SKM-1 (cell line): Measurements from ENCODE around the gene USP34.
"Not testable (repeated sequence)": the region's sequence is repeated elsewhere in the genome, so short reads cannot be mapped to it uniquely, and the experiment has no call there.

Experiments used
- DNase-seq: peaks from one replicate; lab custom pipeline; 2025; ENCODE audit not compliant: unreplicated experiment; lab: John Stamatoyannopoulos, UW

Gene USP34

DNA sequence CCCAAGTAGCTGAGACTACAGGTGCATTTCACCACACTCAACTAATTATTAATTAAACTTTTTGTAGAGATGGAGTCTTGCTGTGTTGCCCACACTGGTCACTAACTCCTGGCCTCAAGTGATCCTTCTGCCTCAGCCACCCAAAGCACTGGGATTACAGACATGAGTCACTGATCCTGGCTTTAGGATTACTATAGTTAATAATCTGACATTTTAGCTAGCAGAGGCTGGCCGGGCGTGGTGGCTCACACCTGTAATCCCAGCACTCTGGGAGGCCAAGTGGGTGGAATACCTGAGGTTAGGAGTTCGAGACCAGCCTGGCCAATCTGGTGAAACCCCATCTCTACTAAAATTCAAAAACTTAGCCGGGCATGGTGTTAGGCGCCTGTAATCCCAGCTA lies 39.5 kb downstream of the USP34 start:
- DNase-seq, result no peak

DNA sequence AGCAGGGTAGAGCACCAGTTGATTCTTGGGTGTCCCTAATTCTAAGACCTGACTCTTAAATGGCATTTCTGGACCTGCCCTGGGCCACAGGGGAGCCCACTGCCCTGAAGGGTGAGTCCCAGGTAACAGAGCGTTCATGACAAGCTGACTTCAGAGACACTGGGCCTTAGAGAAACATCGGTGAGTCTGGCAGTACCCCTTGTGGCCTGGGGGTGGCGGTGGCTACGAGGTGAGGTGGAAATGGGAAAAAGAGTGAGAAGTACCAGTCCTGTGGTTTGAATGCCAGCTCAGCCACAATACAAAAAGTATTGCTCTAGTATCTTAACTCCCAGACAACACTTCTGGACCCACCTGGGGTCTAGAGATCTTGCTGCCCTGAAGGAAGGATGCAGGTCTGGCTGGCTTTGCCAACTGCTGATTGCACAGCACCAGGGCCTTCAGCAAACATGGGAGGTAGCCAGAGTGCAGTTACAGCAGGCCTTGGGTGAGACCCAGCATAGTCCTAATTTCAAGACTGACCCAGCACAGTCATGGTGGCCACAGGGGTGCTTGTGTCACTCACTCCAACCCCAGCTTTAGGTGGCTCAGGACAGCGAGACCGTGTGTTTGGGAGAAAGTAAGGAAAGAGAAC lies 44.5 kb downstream of the USP34 start:
- peak; percentile 64 for DNase-seq

DNA sequence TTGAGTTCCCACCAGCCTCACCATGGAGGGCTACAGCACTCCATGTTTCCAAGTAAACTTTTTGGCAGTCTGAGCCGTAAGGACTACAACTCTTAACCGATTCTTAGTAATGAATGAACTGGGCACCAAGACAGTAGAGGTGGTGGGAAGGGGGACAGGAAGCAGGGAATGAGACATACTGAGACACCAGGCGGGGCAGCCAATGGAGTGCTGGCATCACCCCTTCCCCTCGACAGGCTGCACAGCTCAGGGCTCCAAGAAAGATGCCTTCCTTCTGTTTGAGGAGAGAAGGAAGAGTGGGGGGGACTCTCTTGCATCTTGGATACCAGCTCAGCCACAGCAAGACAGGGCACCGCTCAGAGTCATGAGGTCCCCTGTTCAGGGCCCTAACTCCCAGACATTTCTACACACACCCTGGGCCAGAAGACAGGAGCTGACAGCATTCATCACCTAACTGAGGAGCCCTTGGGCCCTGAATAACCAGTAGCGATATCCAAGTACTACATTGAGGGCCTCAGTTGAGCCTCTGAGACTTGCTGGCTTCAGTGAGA lies 45.2 kb downstream of the USP34 start:
- no peak for DNase-seq

DNA sequence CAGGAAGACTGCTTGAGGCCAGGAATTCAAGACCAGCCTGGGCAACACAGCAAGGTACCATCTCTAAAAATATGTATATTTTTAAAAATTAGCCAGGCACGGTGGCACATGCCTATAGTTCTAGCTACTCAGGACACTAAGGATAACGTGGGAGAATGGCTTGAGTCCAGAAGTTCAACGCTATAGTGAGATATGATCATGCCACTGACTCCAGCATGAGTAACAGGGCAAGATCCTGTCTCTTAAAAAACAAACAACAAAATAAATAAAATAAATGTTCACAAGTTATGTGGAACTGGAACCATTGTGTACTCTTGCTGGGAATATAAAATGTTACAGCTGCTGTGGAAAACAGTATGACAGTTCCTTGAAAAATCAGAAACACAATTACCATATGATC lies 47.2 kb downstream of the USP34 start:
- no peak for DNase-seq

DNA sequence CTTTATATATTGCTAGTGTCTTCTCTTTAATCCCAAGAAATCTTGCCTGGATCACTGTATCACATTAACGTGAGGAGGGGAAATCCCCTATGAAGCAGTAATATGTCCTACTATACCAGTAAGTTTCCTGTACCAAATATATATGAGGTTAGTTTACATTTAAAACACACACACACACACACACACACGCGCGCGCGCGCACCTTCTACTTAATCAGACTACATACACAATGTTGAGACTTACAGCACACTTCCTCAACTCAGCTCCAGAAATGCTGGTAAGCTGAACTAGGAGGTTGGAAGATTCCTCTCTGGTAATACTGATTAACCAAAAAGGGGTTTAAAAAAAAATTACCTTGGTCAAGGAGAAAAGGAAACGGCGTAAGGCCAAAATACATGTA lies 49.3 kb downstream of the USP34 start:
- no peak for DNase-seq

DNA sequence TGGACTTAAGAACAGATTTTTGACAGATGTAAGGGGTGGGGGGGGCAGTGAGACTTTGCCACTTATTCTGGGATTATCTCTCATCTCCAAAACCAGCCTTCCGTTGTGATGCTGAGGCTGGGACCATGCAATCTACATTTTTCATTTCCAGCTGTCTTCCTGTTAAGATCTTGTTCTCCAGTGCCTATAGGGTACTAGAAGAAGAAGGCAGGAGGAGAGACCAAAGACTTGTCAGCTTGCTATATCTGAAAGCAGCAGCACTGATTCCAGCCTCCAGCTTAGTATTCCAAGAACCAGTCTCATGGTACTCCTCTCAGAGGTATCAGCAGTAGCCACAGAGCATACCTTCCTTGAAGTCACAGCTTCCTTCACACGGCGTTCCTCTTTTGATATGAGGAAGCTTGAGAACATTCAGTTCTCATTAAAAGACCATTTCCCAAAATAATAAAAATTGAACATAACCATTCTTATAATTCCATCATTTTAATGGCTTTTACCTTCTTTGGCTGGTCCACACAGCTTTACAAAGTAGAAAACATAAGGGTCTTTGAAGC lies 49.8 kb downstream of the USP34 start:
- no peak for DNase-seq

DNA sequence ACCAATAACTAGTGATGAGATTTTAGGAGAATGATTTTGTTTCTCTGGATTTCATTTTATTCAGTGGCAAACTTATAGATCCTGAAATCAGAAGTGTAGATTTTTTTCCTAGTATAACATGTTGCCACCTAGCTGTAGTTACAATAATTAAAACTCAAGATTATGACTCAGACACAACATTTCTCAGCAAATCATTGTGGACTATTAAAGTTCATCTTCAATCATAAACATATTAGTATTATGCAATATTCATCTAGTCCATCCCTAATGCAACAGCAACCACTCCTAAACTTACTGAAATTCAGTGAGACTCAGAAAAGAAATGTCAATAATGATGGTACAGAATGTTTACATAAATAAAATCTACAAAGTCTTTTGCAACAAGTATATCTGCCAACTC lies 51.3 kb downstream of the USP34 start:
- DNase-seq, result no peak

DNA sequence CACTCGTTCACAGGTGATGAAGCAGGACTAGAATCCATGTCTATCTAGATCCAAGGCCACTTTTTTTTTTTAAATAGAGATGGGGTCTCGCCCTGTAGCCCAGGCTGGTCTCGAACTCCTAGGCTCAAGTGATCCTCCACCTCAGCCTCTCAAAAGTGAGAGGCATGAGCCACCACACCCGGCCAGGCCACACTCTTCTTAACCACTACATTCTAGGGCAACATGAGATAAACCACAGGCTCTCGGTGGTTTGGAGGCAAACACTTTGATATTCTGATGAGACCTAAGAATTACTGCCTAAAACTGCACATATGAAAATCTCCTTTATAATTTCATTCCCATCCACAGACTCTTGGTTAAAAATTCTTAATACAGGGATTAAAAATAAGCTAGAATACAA lies 51.8 kb downstream of the USP34 start:
- no peak for DNase-seq

DNA sequence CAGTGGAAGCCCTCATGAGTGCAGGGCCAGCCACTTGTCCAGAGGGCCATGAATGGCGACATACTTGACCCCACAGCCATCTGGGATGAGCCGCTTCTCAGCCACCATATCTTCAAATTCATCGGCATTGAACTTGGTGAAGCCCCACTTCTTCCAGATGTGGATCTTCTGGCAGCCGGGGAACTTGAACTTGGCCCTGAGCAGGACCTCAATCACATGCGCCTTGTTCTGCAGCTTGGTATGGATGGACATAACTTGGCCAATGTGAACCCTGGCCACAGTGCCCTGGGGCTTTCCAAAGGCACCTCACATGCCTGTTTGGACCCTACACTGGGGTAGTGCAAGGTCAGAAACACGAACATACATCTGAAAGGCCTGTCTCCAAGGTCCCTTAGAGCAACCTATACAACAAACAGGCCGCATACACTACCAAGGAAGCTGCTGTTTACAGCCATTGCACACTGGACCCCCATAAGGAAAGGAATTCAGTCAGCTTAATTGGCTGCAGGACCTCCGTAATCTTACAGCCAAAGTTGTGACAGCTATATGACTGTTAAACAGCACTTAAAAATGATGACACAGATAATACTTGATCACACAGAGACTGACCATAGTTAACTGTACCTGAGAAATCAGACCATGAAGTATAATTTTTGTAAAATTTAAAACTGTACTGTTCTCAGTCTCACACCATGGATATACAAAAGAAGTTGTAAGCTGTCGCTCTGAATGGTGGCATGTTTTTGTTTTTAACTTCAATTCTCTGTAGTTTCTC lies 53.8 kb downstream of the USP34 start:
- no peak for DNase-seq

DNA sequence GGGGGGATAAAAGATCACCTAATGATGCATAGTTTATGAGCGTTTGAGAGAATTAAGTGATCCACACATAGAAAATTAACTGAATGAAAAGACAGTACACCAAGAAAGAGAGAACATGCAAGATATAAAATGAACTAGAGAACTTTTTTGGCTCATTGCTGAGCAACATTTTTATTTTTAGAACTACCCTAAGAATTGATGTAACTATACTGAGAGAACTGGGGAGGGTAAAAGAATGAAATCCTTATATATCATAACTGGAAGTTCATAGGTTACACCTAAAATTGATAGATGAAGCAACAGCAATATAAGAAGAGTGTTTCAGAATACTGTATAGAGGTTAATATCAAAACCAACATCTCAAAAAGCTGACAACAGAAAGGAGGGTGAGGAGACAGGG lies 55.6 kb downstream of the USP34 start:
- DNase-seq, result no peak

DNA sequence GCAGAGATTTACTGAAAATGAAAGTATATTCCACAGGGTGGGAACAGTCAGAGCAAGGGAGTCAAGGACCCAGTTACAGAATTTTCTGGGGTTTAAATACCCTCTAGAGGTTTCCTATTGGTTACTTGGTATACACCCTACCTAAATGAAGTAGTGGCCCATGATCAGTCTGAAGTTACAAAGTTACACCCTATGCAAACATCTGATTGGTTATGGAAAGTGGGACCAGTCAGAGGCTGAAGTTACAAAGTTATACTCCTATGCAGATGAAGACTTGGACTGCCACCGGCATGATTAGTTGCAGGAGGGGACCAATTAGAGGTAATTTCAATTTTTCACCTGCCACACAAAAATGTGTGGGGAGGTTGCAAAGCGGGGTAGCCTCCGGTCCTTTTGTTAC lies 56.2 kb downstream of the USP34 start:
- DNase-seq, result no peak

DNA sequence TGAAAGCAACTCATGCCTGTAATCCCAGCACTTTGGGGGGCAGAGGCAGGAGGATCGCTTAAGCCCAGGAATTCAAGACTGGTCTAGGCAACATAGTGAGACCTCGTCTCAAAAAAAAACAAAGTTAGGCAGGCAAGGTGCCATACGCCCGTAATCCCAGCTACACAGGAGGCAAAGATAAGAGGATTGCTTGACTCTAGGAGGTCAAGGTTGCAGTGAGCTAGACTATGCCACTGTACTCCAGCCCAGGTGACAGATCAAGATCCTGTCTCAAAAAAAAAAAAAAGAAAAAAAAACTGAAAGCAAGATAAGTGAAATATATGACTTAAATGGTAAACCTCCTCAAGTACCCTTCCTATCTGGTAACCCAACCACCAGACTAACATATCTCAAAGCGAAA lies 59.8 kb downstream of the USP34 start:
- DNase-seq, result no peak

DNA sequence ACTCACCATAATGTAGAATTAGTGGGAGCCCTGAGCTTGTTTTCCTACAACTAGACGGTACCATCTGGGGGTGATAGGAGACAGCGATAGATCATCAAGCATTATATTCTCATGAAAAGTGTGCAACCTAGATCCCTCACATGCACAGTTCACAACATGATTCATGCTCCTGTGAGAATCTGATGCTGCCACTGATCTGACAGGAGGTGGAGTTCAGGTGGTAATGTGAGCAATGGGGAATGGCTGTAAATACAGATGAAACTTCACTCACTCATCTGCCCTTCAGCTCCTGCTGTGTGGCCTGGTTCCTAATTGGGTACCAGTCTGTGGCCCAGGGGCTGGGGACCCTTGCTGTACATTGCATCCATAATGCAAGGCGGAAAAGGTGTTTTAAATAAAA lies 60.7 kb downstream of the USP34 start:
- DNase-seq, result no peak

DNA sequence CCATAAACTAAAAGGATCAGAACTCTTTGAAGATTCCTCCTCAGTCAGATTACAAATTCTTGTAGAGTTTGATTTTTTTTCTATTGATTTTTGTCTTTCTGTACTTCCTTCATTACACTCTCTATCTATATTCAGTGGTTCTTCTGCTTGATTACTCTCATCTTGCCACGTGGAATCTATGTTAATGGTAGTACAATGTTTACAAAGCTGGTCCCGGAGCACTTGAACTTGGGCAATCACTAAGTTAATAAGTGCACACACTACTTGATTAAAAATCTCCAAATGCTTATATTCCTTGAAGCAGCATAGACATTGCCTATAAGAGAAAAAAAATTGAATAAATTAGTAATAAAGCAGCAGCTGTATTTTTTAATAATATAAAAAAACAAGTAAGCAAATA lies 65.1 kb downstream of the USP34 start:
- no peak for DNase-seq

DNA sequence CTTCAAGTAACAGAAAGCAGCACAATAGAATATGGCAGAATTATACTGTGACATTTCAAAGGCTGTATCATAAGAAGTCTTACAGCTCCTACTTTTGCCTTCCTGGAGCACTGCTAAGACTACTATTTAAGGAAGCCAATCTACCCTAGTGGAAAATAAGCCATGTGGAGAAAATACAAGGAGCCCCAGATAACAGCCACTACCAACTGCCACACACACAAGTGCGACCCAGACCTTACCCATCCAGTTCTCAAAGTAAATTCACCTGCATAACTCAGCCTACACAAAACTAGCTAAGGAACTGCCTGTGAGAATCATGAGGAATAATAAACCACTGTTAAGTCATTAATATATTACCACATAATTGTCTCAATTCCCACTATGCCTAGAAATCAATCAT lies 66.4 kb downstream of the USP34 start:
- no peak for DNase-seq

DNA sequence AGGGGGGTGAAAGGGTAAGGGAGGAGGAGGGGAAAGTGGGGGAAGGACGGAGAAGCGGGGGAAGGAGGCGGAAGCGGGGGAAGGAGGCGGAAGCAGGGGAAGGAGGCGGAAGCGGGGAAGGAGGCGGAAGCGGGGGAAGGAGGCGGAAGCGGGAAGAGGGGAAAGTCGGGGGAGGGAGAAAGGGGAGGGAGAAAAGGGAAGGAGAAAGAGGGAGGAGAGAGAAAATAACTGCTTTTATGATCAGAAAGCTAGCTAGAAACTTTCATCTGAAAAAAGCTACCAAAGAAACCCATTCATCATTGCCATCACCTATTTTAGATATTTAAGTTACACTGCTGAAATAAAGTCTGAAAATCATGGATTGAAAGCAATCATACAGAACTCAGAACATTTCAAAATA lies 72.5 kb downstream of the USP34 start:
- no peak for DNase-seq

DNA sequence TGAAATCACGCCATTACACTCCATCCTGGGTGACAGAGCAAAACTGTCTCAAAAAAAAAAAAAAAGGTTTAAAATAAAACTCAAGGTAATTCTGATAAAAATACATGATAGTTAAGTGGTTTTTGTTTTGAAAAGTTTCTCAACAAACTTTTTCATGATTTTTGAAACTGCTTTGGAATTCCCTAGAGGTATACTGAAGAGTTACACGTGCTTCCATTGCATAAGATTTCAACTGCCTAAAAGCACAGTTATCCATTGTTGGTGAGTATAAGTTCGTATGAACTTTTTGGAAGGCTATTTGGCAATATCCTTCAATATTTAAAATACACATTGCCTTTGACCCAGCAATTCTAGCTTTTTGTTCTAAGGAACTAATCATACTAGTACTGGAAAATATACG lies 74.9 kb downstream of the USP34 start:
- DNase-seq, result no peak

DNA sequence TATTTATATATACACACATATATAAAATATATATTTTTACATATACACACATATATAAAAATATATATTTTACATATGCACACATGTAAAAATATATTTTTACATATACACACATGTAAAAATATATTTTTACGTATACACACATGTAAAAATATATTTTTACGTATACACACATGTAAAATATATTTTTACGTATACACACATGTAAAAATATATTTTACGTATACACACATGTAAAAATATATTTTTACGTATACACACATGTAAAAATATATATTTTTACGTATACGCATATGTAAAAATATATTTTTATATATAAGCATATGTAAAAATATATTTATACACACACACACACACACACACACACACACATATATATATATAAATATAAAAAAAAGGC lies 83.3 kb downstream of the USP34 start:
- DNase-seq, result not testable (repeated sequence)

DNA sequence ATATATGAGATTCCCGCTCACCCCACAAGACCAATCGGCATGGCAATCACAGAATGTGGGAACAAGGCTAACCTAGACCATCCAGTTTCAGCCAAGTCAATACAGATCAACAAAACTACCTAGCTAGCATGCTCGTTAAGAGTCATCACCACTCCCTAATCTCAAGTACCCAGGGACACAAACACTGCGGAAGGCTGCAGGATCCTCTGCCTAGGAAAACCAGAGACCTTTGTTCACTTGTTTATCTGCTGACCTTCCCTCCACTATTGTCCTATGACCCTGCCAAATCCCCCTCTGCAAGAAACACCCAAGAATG lies 90.0 kb downstream of the USP34 start:
- DNase-seq, result not testable (repeated sequence)

DNA sequence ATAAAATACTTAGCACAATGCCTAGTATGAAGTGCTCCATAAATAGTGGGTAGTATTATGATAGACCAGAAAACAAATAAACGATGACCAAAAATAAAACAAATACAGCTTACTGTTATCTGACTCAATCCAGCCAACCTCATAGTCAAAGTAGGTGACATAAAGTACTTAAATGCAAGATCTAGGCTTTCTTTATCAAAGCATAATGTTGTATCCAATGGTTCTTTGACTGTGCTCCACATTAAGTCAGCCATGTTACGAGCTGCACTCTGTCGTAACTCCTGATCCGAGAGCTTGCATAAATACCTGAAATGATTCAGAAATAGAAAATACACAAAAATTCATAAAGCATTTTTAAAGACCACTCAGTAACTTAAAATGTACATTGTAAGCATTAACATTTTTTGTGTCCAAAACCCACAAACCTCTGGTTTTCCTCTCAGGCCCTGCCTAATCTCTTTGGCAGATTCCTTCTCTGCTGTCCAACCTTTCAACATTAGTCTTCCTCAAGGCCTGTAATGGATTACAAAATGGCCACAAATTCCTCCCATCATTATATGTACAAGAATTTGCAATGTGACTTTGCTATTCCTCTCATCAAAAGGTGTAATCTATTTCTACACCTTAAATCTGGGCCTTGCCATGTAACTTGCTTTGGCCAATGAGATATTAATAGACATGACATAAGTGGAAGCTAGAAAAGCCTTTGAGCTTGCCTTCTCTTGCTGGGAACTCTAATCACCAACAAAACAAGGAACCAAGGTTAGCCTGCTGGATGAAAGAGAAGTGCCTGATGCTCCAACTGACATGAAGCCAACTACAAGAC lies 90.6 kb downstream of the USP34 start:
- no peak for DNase-seq

DNA sequence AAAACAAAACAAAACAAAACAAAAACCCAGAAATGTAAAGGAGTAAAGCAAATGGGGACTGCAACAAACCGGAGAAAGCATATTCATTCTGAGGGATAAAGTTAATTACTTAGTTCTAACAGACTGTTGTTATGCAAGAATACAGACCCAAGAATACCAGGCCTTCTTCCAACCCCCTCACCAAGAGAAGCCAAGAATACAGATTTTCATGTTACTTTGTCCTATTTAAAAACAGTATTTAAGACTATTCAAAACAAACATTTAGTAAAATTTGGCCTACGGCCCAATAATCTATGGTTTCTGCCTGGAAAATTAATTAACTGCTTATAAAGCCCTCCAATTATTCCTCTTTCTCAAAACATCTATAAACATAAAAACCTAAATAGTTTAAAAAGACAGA lies 91.4 kb downstream of the USP34 start:
- no peak for DNase-seq

DNA sequence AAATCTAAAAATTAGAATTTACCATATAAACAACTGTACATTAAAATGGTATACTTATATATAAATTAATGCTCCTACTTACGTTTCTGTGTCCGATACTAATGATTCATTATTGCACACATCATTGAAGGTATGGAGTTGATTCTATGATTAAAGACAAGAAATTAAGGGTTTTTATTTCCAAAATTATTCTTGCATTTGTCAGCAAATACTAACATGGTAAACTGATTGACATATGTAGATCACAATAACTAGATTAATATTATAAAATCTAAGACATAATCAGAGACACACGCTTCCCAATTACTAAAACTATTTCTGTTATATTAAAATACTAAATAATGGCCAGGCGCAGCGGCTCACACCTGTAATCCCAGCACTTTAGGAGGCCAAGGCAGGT lies 92.6 kb downstream of the USP34 start:
- DNase-seq, result no peak
